GM12891 (cell line): ENCODE results near the gene EVX2.

ENCODE experiments used
- POLR2AphosphoS5 ChIP-seq: IDR thresholded peaks from 2 replicates; pipeline ENCODE4 v1.6.1; 2011; ENCODE audit warnings: low read depth, low read length, control low read depth
- TAF1 ChIP-seq: IDR thresholded peaks from 2 replicates; pipeline ENCODE4 v1.6.1; 2011; ENCODE audit warnings: low read depth, low read length, control low read depth

DNA sequence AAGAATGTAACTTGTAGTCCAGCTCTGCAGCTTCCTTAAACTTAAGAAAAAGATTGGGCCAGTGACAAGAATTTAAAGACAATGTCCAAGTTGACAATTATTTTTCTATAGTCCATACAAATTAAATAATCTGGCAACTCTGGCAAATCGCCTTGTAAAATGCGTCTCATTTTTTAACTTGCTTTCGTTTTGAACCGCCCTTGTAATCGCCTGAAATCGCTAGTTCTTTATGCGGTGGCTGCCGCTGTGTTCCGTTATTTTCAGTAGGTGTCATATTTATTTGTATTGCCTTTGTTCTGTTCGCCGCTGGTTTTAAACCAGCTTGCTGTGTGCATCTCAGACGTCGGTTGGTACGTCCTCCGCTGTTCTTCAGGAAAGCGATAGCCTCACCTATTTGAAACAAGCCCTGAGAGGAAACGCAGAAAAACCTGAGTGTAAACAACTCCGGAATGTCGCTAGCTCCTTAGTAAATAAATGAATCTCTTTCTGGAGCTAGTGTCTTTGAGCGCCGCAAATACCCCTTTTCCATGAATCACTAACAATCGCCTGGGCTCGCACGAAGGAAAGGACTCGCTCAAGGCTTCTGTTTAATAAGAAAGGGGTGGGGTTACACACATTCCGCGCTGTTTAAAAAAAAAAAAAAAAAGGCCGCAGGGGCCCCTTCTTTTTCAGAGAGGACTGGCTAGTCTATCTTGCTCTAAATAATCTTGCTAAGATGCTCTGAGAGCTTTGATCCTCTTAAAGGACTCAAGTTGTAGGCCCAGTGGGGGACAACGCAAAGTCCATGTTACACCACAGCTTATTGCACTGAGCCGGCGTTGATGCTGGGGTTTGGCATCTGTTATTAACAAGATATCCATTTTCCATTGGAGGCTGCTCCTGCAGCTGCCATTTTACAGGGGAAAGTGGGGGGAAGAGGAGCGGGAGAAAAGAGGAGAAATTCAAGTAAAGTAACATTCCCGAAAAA, 48.7 kb upstream of the EVX2 start:
- TF ChIP-seq POLR2AphosphoS5 (no peak), TAF1 (no peak)
